Neuronal stem cell (in vitro differentiated cells): ENCODE measurements around the gene ARHGEF12.

Experiments used
- DNase-seq: peaks from one replicate; pipeline ENCODE4 v3.0.0-alpha.2; 2013; ENCODE audit warnings: low spot score
- H2AFZ ChIP-seq: one replicate; pipeline ENCODE4 v1.6.1; 2013; ENCODE audit warnings: mild to moderate bottlenecking, low read length, inconsistent platforms
- H2AK5ac ChIP-seq: 2 replicates; pipeline ENCODE4 v1.6.1; 2013; ENCODE audit warnings: low read depth, mild to moderate bottlenecking, inconsistent platforms, low read length, moderate library complexity, mixed read lengths
- H2BK120ac ChIP-seq: 2 replicates; pipeline ENCODE4 v1.6.1; 2013; ENCODE audit warnings: low read depth, mild to moderate bottlenecking, inconsistent platforms, low read length, moderate library complexity, mixed read lengths
- H2BK12ac ChIP-seq: one replicate; pipeline ENCODE4 v1.6.1; 2013; ENCODE audit warnings: low read length, inconsistent platforms
- H2BK15ac ChIP-seq: 2 replicates; pipeline ENCODE4 v1.6.1; 2013; ENCODE audit warnings: mild to moderate bottlenecking, low read length, inconsistent platforms, mixed read lengths
- H2BK5ac ChIP-seq: one replicate; pipeline ENCODE4 v1.6.1; 2013; ENCODE audit warnings: inconsistent platforms, mild to moderate bottlenecking, low read length, moderate library complexity
- H3K14ac ChIP-seq: one replicate; pipeline ENCODE4 v1.6.1; 2013; ENCODE audit warnings: low read length, inconsistent platforms
- H3K18ac ChIP-seq: 2 replicates; pipeline ENCODE4 v1.6.1; 2013; ENCODE audit warnings: low read length, inconsistent platforms
- H3K23ac ChIP-seq: 2 replicates; pipeline ENCODE4 v1.6.1; 2013; ENCODE audit warnings: low read depth, mild to moderate bottlenecking, mixed read lengths, low read length, inconsistent platforms; ENCODE audit not compliant: poor library complexity
- H3K27ac ChIP-seq: replicated peaks from 3 replicates; pipeline ENCODE4 v1.5.1; 2013; ENCODE audit warnings: low read length, inconsistent platforms
- H3K27me3 ChIP-seq, 3 experiments: 2 replicates each; pipeline ENCODE4 v1.6.1; 2013; ENCODE audit warnings: low read length in 3 of 3, mild to moderate bottlenecking in 2 of 3, inconsistent platforms in 1 of 3, low read depth in 1 of 3, mixed read lengths in 1 of 3, moderate library complexity in 1 of 3; ENCODE audit not compliant: control insufficient read depth in 3 of 3, insufficient read depth in 3 of 3
- H3K36me3 ChIP-seq, 2 donors: replicated peaks in 1 of 2; 2 replicates each; pipeline ENCODE4 v1.6.1; 2013; ENCODE audit warnings: low read length in 2 of 2; ENCODE audit not compliant: control insufficient read depth in 2 of 2, insufficient read depth in 2 of 2
- H3K4ac ChIP-seq: 2 replicates; pipeline ENCODE4 v1.6.1; 2013; ENCODE audit warnings: inconsistent platforms, mild to moderate bottlenecking, low read length, moderate library complexity
- H3K4me1 ChIP-seq, 2 donors: 1 replicate in 1 of 2; 2 replicates in 1 of 2; pipeline ENCODE4 v1.6.1; 2013; ENCODE audit warnings: low read length in 2 of 2, low read depth in 1 of 2; ENCODE audit not compliant: control insufficient read depth in 2 of 2, insufficient read depth in 1 of 2
- H3K4me2 ChIP-seq: one replicate; pipeline ENCODE4 v1.6.1; 2013; ENCODE audit warnings: mild to moderate bottlenecking, low read length, inconsistent platforms; ENCODE audit not compliant: insufficient read depth, poor library complexity, severe bottlenecking
- H3K4me3 ChIP-seq, 2 donors: 2 replicates each; pipeline ENCODE4 v1.5.1; 2013; ENCODE audit warnings: low read length in 2 of 2, mild to moderate bottlenecking in 2 of 2, inconsistent platforms in 1 of 2, moderate library complexity in 1 of 2
- H3K79me1 ChIP-seq: one replicate; pipeline ENCODE4 v1.6.1; 2013; ENCODE audit warnings: low read depth, mild to moderate bottlenecking, inconsistent platforms, low read length, moderate library complexity
- H3K9ac ChIP-seq: one replicate; pipeline ENCODE4 v1.6.1; 2013; ENCODE audit warnings: mild to moderate bottlenecking, low read depth, low read length, inconsistent platforms; ENCODE audit not compliant: poor library complexity
- H3K9me3 ChIP-seq, 2 donors: replicated peaks in 1 of 2; 2 replicates each; pipeline versions ENCODE3 to v1.6.1; 2013; ENCODE audit warnings: low read length in 2 of 2, mild to moderate bottlenecking in 2 of 2, inconsistent platforms in 1 of 2, low read depth in 1 of 2, mixed read lengths in 1 of 2, moderate library complexity in 1 of 2; ENCODE audit not compliant: control insufficient read depth in 2 of 2, insufficient read depth in 1 of 2
- H4K8ac ChIP-seq: one replicate; pipeline ENCODE4 v1.6.1; 2013; ENCODE audit warnings: low read depth, mild to moderate bottlenecking, inconsistent platforms, low read length, moderate library complexity
- H4K91ac ChIP-seq: one replicate; pipeline ENCODE4 v1.6.1; 2013; ENCODE audit warnings: low read length, low read depth, mild to moderate bottlenecking, inconsistent platforms; ENCODE audit not compliant: poor library complexity
- WGBS, 2 donors: extraction: QIAGEN DNeasy Blood & Tissue Kit; methylation state at CpG; one replicate each; pipeline ENCODE4 v1.1.7; 2013; ENCODE audit warnings: missing lambda C conversion rate in 2 of 2, mixed read lengths in 1 of 2; ENCODE audit not compliant: insufficient read length in 2 of 2, insufficient replicate concordance in 1 of 2; ENCODE audit errors: extremely low coverage in 2 of 2; 5-methylcytosine and 5-hydroxymethylcytosine counted together

Gene ARHGEF12

GRCh38 chr11:120318906-120319305 lies 17.3 kb upstream of the ARHGEF12 start:
- H2BK15ac ChIP-seq: no peak overlapping the region
- no peak overlapping the region for H2BK120ac ChIP-seq
- H3K4me2 ChIP-seq: no peak overlapping the region
- no peak overlapping the region for H2BK5ac ChIP-seq
- H2AK5ac ChIP-seq: no peak overlapping the region
- H3K4me3 ChIP-seq: no peak overlapping the region
- no peak overlapping the region for H2AFZ ChIP-seq
- no peak overlapping the region for H3K9ac ChIP-seq
- no peak overlapping the region for H3K27ac ChIP-seq
- peaks cover 0 to 8% of the 10 kb centered on the region in 2 donors for H3K4me1 ChIP-seq
- no peak overlapping the region for H3K18ac ChIP-seq
- DNase-seq: no peak
- H3K14ac ChIP-seq: no peak overlapping the region
- 100% methylated on average over 2 of the region's 4 CpGs; no CpG with 5 or more reads in 1 of the 2 donors for WGBS, 2 donors
- no peak overlapping the region for H4K91ac ChIP-seq
- no peaks in the 10 kb centered on the region for H3K36me3 ChIP-seq
- H3K23ac ChIP-seq: no peak overlapping the region
- no peak overlapping the region for H4K8ac ChIP-seq
- H3K4ac ChIP-seq: no peak overlapping the region
- H3K27me3 ChIP-seq: peaks cover 0 to 53% (median 0%) of the 10 kb centered on the region in 3 experiments
- H2BK12ac ChIP-seq: no peak overlapping the region
- H3K79me1 ChIP-seq: no peaks in the 10 kb centered on the region
- no peaks in the 10 kb centered on the region for H3K9me3 ChIP-seq

GRCh38 chr11:120324932-120325810 lies 11.0 kb upstream of the ARHGEF12 start, which contains the start of gene TLCD5:
Gene TLCD5, plus strand, starts transcription at chr11:120325299. Its CDS starts 2,143 bp downstream, at chr11:120327442.
- peaks cover 0 to 13% (median 0%) of the 10 kb centered on the region in 3 experiments for H3K27me3 ChIP-seq
- peak within 1 kb of the TSS; percentile 60 for H3K4me2 ChIP-seq
- H3K4ac ChIP-seq: no peak within 1 kb of the TSS
- H3K27ac ChIP-seq: peak within 1 kb of the TSS; percentile 51
- H4K8ac ChIP-seq: no peak within 1 kb of the TSS
- peaks cover 0 to 7% of the 10 kb centered on the region in 2 donors for H3K4me1 ChIP-seq
- H2BK120ac ChIP-seq: no peak within 1 kb of the TSS
- H3K23ac ChIP-seq: peak within 1 kb of the TSS; percentile 19
- H2BK15ac ChIP-seq: peak within 1 kb of the TSS; percentile 18
- peak; percentile 76 for DNase-seq
- H2AK5ac ChIP-seq: no peak within 1 kb of the TSS
- peaks cover 4 to 18% of the 10 kb centered on the region in 2 donors for H3K36me3 ChIP-seq
- H2BK5ac ChIP-seq: no peak within 1 kb of the TSS
- no peak within 1 kb of the TSS for H3K14ac ChIP-seq
- no CpG with 5 or more reads among the region's 84 CpGs for WGBS, 2 donors
- peak within 1 kb of the TSS; percentile 97 for H3K9ac ChIP-seq
- H3K18ac ChIP-seq: peak within 1 kb of the TSS; percentile 94
- H2BK12ac ChIP-seq: no peak within 1 kb of the TSS
- peak within 1 kb of the TSS; percentile 92 for H2AFZ ChIP-seq
- H3K79me1 ChIP-seq: no peaks in the 10 kb centered on the region
- H3K9me3 ChIP-seq: no peaks in the 10 kb centered on the region
- peak within 1 kb of the TSS; percentile 79 to 92 for H3K4me3 ChIP-seq
- H4K91ac ChIP-seq: no peak within 1 kb of the TSS

- no CpG with 5 or more reads among the region's 3 CpGs for WGBS, 2 donors
- H3K27me3 ChIP-seq: peaks cover 0 to 7% (median 0%) of the 10 kb centered on the region in 3 experiments
- no peaks in the 10 kb centered on the region for H3K9me3 ChIP-seq
- H2BK12ac ChIP-seq: no peak overlapping the region
- no peak overlapping the region for H3K14ac ChIP-seq
- H3K23ac ChIP-seq: no peak overlapping the region
- H4K8ac ChIP-seq: no peak overlapping the region
- H3K18ac ChIP-seq: no peak overlapping the region
- H3K9ac ChIP-seq: no peak overlapping the region
- H3K79me1 ChIP-seq: no peaks in the 10 kb centered on the region
- peak overlapping the region in 1 of 2 donors; percentile 79 for H3K4me3 ChIP-seq
- H2BK15ac ChIP-seq: no peak overlapping the region
- no peak overlapping the region for H2AFZ ChIP-seq
- no peak overlapping the region for H2BK120ac ChIP-seq
- DNase-seq: no peak
- peaks cover 0 to 7% of the 10 kb centered on the region in 2 donors for H3K4me1 ChIP-seq
- no peak overlapping the region for H2BK5ac ChIP-seq
- H3K27ac ChIP-seq: no peak overlapping the region
- no peak overlapping the region for H4K91ac ChIP-seq
- H3K4ac ChIP-seq: no peak overlapping the region
- no peak overlapping the region for H3K4me2 ChIP-seq
- peaks cover 8 to 29% of the 10 kb centered on the region in 2 donors for H3K36me3 ChIP-seq
- H2AK5ac ChIP-seq: no peak overlapping the region
Observed at GRCh38 chr11:120326228-120326627, 10.0 kb upstream of the ARHGEF12 start.

DNA sequence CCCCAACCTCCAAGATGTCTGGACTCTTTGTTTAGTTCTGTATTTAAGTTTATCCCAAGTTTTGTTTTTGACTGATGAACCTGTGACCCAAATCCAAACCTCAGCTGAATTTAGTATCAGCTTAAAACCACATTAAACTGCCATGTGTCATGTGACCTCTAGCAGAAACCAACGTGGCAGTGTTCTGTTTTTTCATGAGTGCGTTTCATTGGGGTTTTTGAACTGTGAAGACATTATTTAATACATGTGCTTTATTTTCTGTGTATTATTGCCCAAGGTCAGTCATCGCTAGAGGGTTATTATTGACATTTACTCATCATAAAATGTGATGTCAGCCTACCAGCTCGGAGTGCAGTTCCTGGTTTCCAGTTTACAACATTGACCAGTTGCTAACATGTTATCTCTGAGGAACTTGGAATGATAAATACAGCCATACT lies 9.3 kb upstream of the ARHGEF12 start:
- no peak overlapping the region for H3K27ac ChIP-seq
- H3K79me1 ChIP-seq: no peaks in the 10 kb centered on the region
- H2AK5ac ChIP-seq: no peak overlapping the region
- no peak overlapping the region for H4K8ac ChIP-seq
- H2BK15ac ChIP-seq: no peak overlapping the region
- H4K91ac ChIP-seq: no peak overlapping the region
- H3K4me3 ChIP-seq: no peak overlapping the region
- H2BK5ac ChIP-seq: no peak overlapping the region
- WGBS, 2 donors: no CpG with 5 or more reads among the region's 4 CpGs
- no peak overlapping the region for H2BK120ac ChIP-seq
- no peak overlapping the region for H3K23ac ChIP-seq
- no peak for DNase-seq
- no peaks in the 10 kb centered on the region for H3K9me3 ChIP-seq
- H3K27me3 ChIP-seq: peaks cover 0 to 6% (median 0%) of the 10 kb centered on the region in 3 experiments
- no peak overlapping the region for H2BK12ac ChIP-seq
- peaks cover 8 to 35% of the 10 kb centered on the region in 2 donors for H3K36me3 ChIP-seq
- no peak overlapping the region for H3K9ac ChIP-seq
- no peak overlapping the region for H3K18ac ChIP-seq
- H3K14ac ChIP-seq: no peak overlapping the region
- H3K4me2 ChIP-seq: no peak overlapping the region
- H3K4ac ChIP-seq: no peak overlapping the region
- no peak overlapping the region for H2AFZ ChIP-seq
- peaks cover 0 to 7% of the 10 kb centered on the region in 2 donors for H3K4me1 ChIP-seq
